GM10266 (cell line): ENCODE measurements around the gene ANKS1B.

Experiments used
- DNase-seq: peaks from one replicate; pipeline ENCODE4 v3.0.0; 2012; ENCODE audit errors: extremely low spot score
- CTCF ChIP-seq: IDR thresholded peaks from 2 replicates; pipeline ENCODE4 v1.5.1; 2012; ENCODE audit warnings: mild to moderate bottlenecking, low read depth; ENCODE audit not compliant: control insufficient read depth, insufficient read depth; ENCODE audit errors: missing control alignments

ANKS1B gene

GRCh38 chr12:99110868-99111267 lies 873.9 kb downstream of the ANKS1B start:
- TF ChIP-seq CTCF, result no peak
- DNase-seq, result no peak

- TF ChIP-seq CTCF, result no peak
- DNase-seq, result no peak
Observed at GRCh38 chr12:99110212-99110611, 874.5 kb downstream of the ANKS1B start.

GRCh38 chr12:99108924-99109323 lies 875.8 kb downstream of the ANKS1B start:
- no peak for DNase-seq
- no peak for TF ChIP-seq CTCF

GRCh38 chr12:99099786-99100185 lies 885.0 kb downstream of the ANKS1B start:
- no peak for DNase-seq

GRCh38 chr12:99097171-99097570 lies 887.6 kb downstream of the ANKS1B start:
- DNase-seq, result no peak
- no peak for TF ChIP-seq CTCF

More at GRCh38 chr12:99099786-99100185, 885.0 kb downstream of the ANKS1B start:
- no peak for TF ChIP-seq CTCF

GRCh38 chr12:99093166-99093565 lies 891.6 kb downstream of the ANKS1B start:
- DNase-seq, result no peak

More at GRCh38 chr12:99093166-99093565, 891.6 kb downstream of the ANKS1B start:
- no peak for TF ChIP-seq CTCF
